Measurements from ENCODE around the gene FAM118A.
"Not testable (repeated sequence)": the region's sequence is repeated elsewhere in the genome, so short reads cannot be mapped to it uniquely, and the experiment has no call there.

FAM118A gene

DNA sequence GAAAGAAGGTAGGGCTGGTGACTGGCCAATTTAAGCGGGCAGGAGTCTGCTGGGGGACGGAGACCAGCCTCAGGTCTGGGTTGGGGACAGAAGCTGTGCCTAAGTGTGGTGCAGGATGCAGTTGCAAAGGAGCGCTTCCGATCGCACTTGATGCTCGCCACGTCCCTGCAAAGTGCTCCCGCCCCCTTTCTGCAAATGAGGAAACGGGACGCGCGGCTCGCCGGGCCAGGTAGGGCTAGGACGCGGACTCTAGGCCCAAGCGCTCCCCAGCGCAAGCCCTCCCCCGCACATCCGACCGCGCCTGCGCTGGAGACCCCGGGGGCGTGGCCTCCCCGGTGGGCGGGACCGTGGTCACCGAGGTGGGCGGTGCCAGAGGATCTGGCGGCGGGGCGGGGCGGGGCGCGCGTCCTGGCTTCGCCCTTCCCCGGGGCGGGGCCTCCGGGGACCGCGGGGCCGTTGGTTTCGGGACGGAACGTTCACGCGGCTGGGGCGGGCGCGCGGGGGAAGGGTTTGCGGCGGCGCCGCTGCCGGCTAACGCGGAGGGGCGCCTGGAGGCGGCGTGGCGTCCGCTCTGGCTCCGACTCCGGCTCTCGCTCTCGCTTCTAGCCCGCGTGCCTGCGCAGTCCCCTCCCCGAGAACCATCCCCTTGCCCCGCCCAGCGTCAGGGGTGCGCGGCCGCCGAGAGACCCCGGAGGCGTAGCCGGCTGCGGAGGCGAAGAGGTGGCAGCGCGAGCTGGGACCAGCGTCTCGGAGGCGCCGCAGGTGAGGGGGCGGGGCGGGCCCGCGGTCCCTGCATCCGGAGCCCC lies at the start of gene FAM118A:
TSS of gene FAM118A (plus strand) at position 513 of the 806 bp plus-strand sequence. CDS start 12,446 bp downstream, outside the sequence.
- peak; percentile 90 for DNase-seq (ENCODE audit: low spot score)

DNA sequence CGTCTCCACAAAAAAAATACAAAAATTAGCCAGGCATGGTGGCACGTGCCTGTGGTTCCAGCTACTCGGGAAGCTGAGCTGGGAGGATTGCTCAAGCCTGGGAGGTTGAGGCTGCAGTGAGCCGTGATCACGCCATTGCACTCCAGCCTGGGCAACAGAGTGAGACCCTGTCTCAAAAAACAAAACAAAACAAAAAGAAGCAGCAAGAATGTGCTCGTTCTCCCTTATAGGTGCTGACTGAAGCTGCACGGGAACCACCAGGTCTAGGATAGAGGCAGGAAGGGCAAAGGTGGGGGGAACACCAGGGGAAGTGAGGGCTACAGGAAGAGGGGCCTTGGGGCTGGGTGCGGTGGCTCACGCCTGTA lies 49.4 kb upstream of the FAM118A start:
- DNase-seq (ENCODE audit: low spot score): not testable (repeated sequence)

DNA sequence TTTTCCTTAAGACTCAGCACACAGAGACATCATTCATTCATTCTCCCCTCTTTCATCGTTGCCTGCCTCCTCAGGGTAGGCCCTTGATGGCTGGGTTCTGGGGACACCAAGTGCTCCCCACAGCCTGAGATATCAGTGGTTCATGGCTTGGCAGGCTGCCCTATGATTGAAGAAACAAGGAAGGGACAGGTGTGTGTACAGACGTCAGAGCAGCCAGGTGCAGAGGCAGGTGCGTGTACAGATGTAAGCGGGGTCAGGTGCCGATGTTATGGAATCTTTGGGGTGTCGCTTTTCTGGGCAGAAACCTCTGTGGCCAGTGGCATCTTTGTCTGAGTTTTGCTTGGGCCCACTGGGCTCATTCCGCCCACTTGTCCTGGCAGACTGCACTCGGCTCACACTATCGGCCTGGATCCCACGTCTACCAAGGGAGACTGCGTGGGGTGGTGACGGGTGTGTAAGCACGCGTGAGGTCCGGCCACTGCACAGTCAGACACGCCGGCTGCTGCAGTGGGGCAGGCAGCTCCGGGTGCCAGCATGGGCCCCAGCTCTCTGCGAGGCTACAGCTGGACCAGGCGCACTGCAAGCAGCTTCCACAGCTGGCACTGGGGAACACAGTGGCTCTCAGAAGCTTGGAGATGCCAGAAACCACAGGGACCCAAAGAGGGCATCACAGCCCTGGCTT lies 48.2 kb upstream of the FAM118A start:
- DNase-seq (ENCODE audit: low spot score): no peak

DNA sequence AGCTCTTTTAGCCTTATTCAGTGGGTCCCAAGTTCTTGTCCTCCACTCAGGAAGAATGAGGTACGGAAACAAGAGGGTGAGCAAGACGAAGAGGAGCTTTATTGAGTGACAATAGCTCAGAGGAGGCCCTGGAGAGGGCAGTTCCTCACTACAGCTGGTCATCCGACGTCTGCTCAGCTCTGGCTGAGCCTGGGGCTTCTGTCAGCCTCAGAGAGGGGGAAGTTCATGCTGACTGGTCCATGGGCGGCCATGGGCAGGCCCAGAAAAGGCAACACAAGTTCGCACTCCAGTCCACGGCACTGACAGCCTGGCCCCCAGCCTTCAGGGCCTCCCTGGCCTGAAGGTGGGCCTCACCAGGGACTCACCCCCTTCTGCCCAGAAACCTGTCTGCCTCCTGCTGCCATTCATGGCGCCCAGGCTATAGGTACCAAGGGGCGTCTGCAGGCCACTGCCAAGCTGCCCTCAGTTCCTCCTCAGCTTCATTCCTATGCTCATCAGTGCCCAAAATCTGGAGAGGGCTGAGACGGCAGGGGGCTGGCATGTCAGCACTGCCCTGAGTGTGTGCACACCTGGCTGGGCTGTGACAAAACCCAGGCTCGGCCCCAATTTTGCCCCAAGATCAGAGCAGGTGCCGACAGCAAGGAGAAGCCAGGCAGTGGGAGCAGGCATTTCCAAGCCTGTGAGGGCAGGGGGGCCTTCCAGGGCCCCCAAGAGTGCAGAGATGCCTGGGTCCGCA lies 47.4 kb upstream of the FAM118A start:
- DNase-seq (ENCODE audit: low spot score): no peak

DNA sequence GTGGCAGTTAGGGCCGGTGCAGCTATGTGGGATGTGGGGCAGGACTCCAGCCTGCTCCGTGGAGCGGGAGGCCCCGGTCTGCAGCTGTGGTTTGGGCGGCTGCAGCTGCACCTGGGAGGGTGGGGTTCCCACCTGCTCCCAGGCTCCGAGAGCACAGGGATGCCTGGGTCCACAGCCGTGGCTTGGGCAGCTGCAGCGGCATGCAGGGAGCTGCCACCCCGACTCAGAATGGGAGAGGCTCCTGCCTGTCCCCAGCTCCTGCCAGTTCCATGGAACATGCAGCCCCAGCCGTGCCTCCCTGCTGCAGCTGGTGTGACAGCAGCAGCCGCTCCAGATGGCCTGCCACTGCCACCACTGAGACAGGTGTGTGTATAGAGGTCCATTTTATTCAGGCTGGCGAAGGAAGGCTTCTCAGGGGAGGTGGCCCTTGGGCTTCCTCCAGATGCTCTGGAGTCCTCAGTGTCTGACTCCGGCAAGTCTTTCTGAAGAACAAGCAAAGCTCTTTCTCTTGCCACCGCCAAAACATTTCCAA lies 46.7 kb upstream of the FAM118A start:
- no peak for DNase-seq (ENCODE audit: low spot score)

DNA sequence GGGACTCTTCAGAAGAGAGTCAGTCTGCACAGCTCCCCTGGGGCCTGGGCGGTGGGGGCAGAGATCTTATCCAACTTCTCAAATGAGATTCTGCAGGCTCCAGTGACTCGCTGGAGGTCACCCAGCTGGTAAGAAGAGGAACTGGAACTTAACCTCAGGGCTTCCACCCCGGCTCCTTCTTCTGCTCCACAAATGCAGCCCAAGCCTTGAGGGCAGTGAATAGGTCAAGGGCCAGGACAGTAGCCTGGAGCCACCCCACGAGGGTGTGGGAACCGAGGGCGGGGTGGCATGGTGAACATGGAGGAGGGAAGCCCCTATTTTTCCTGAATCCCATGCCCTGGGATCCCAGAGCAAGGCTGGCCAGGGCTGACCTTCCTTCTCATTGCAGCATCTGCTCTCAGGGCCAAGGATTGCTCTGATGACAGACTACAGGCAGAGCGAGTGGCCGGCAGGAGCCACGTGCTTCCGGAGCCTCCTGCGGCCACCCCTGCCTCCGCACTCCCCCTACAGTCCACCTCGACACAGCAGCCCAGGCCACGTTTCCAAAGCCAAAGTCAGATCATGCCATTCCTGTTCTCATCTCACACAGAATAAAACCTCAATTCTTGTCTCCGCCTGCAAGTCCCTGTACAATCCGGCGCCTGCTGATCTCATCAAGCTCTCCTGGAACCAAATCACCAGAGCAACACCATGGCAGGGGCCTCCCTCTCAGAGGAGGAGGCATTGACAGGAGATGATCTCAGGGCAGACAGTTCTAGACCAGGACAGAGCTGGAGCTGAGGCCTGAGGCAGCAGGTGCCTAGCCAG lies 46.1 kb upstream of the FAM118A start:
- peak; percentile 96 for DNase-seq (ENCODE audit: low spot score)

DNA sequence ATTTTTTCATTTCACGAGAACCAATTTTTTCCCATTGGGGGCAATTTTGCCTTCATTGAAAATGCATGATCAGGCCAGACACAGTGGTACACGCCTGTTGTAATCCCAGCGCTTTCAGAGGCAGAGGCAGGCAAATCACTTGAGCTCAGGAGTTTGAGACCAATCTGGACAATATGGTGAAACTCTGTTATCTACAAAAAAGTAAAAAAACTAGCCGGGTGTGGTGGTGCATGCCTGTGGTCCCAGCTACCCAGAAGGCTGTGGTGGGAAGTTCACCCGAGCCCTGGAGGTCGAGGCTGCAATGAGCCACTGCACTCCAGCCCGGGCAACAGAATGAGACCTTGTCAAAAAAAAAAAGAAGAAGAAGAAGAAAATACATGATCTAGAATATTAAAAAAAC lies 44.2 kb upstream of the FAM118A start:
- no peak for DNase-seq (ENCODE audit: low spot score)

DNA sequence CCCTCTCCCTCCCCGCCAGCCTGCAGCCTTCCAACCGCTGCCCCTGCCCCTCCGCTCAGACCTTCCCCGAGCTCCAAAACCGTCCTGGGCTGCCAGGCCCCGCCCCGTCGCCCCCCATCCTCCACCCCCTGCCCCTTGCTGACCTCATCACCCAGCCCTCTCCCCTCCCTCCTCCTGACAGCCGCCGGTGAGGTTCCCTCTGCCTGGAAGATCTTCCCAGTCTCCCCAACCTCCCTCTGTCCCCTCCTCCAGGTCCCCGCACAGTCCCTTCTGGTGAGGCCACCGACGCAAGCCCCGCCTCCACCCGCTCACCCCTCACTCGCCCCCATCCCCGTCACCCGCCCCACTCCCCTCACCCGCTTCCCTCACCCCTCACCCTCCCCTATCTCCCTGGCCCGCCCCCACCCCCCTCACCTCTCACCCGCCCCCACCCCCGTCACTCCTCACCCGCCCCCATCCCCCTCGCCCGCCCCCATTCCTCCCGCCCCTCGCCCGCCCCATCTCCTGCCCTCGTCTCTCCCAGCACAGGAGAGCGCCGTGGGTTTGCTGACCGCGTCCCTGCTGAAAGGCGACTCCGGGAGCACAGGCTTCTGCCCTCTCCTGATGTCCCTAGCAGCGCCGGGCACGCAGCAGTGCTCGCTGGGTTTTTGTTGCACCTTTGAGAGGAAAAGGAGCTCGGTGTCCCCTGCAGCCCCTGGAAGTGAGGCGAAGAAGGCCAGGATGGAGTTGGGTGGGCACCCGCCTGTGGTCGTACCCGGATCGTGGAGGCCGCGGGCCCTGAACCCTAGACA lies 41.4 kb upstream of the FAM118A start:
- DNase-seq (ENCODE audit: low spot score): no peak

DNA sequence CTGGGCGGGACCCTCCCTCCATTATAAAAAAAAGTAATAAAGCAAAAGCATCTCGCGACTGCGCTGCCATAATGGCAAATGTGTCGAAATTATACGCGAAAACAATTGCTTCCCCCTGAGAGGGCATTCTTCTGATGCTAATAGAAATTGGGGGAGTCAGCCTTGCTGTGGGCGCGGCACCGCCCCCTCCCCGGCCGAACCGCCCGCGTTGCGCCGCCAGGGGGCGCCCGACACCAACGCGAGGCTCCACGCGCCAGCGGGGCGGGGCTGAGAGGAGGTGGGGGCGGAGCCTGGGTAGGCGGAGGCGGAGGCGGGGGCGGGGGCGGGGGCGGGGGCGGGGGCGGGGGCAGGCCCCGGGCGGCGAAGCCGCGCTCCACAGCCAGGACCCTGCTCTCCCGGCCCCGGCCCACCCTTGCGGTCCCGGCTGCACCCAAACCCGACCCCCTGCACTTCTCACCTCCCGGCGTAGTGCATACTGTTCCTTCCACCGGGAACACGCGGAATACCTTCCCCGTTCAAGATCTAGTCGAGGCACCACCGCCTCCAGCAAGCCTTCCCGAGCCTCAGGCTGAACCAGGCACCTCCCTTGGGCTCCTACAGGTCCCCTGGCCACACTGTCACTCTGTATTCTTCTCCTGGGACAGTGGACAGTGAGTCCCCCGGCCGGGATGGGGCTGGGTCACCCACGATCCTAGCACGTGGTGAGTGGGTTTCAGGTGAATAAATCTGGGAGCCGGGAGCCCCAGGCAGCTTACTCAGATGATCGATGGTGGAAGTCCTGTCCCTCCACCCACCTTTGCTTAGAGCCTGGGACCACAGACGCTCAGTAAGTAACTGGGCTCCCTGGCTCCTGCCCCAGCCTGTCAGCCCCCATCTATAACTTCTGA lies 40.5 kb upstream of the FAM118A start:
- DNase-seq (ENCODE audit: low spot score): peak; percentile 76

DNA sequence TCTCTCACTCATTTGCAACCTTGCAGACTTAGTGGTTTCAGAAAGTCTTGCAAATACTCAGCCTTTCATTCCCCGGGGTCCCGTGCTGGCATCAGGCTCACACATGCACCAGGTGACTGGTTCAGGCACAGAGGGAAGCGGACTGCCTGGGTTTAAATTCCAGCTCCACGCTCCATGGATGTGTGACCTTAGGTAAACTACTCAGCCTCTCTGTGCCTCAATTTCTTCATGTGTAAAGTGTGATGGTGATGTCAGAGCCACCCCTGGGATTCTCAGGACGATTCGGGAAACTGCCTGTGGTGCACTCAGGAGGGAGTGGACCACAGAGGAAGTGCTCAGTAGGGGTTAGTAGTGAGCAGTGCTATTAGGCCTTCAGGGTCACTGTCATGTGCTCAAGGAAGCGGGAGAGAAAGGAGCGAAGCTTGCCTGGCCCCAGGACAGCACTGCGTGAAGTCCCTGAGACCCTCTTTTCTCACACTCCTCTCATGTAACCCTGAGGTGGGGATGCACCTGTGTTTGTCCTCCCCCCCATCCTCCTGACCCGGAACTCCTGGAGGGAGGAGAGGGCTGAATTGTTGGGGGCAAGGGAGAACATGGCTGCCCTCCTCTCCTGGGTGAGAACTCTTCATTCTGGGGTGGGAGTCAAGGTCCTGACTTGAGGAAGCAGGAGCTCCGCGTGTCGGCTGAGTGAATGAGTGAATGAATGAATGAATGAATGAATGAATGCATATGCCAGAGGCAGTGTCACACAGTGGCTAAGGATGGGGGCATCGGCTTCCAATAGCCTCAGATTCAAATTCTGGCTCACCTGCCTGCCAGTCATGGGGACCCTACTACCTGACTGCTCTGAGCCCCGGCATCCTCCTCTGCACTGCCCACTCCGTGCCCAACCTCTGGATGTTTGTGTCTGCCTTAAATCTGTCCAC lies 39.4 kb upstream of the FAM118A start:
- DNase-seq (ENCODE audit: low spot score): no peak

DNA sequence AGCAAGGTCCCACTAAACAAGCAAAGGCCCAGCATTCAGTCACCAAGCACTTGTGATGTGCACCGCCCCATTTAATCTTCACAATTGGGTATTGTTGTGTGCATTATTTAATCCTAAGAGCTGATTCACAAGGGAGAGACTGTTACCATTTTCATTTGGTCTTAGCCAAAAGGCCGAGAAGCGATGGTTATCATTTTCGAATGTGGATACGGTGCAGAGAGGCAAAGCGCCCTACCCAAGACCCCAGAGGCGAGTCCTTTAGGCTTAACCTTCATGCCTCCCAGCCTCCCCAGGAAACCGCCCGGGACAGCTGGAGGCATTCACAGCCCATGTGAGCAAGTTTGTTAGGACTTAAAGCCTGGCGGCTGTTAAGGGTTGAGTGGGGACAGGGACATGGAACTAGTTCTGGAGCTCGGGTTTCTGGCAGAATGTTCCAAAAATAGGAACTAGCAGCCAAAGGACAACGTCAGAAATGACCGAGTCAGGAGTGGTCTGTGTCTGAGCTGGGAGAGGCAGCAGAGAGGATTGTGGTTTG lies 38.0 kb upstream of the FAM118A start:
- DNase-seq (ENCODE audit: low spot score): no peak

DNA sequence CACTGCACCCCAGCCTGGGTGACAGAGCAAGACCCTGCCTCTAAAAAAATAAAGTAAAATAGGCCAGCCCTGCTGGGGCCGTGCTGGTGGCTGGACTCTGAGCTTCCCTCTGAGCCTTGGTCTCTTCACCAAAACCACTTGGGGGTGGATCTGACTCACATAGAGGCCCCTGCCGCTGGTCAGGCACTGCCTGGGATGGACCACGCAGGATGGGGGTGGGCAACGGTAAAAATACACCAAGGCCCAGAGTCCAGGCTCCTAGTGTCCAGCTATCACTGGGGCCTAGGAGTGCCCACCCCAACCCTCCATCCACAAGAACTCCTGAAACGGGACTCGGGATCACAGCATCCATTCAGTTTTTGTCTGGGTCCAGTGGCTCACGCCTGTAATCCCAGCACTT lies 37.2 kb upstream of the FAM118A start:
- DNase-seq (ENCODE audit: low spot score): no peak

DNA sequence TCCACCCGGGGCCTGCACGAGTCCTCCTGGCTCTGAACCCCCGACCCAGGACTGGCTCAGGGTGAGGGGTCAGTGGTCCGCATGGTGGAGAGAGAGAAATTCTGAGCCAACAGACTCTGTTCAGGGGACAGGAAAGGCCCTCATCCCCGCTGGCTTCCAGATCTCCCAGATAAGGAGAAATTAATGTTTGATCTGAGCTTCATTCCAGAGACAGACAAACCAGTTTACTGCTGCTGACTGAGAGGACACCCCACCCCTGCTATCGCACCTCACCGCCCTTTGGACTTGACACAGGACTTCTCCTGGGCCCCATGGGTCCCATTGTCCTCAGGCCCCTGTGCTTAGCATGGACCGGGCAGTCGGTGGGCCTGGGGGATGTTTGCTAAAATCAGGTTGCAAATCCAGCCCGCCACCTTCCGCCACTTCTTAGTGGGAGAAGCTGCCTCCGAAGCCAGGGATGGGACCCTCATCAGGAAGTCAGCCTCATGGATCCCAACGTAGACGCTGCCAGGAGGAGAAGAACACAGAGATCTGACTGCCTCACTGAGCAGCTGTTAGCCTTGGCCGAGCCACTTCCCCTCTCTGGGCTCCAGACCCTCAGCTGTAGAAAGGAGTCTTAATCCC lies 36.2 kb upstream of the FAM118A start:
- no peak for DNase-seq (ENCODE audit: low spot score)

DNA sequence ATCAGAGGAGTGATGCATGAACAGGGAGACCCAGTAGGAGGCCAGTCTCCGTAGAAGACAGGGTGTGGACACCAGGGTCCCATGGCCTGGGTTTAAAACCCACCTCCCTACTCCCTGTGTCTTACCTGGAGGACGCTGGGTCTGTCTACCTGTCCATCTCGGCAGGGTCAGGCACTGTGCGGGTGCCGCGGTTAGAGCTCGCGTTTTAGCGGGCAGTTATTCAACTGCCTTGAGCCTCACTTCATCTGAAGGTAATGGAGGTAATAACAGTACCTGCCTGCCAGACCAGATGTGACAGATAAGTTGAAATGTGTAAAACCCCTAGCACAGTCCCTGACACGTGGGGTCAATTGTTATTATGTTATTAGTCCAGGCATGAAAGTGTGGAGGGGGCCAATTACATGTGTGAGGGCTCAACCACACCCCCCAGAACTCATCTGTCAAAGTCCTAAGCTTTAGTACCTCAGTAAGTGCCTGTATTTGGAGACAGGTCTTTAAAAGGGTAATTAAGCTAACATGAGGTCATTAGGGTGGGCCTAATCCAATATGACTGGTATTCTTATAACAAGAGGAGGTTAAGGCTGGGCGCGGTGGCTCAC lies 33.1 kb upstream of the FAM118A start:
- no peak for DNase-seq (ENCODE audit: low spot score)

DNA sequence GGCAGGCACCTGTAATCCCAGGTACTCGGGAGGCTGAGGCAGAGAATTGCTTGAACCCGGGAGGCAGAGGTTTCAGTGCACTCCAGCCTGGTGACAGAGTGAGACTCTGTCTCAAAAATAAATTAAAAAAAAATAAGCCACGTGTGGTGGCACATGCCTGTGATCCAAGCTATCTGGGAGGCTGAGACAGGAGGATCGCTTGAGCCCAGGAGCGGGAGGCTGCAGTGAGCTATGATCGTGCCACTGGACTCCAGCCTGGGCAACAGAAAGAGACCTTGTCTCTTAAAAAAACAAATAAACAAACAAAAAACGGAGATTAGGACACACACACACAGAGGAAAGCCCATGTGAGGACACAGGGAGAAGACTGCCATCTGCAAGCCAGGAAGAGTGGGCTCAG lies 32.0 kb upstream of the FAM118A start:
- DNase-seq (ENCODE audit: low spot score): not testable (repeated sequence)

DNA sequence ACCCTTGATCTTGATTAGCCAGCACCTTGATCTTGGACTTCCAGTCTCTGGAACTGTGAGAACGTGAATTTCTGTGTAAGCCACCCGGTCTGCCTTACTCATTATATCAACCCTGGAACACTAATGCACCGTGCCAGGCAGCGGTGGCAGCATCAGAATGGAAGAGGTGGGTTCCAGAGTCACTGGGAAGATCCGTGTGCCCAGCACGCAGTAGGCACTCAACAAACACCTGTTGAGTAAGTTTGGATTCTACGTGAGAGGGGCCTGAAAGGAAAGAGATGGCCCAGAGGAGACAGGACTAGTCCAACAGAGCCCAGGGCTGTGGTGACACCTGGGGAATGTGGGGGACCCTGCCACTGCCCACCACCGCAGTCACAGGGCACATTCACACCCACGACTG lies 31.6 kb upstream of the FAM118A start:
- no peak for DNase-seq (ENCODE audit: low spot score)

DNA sequence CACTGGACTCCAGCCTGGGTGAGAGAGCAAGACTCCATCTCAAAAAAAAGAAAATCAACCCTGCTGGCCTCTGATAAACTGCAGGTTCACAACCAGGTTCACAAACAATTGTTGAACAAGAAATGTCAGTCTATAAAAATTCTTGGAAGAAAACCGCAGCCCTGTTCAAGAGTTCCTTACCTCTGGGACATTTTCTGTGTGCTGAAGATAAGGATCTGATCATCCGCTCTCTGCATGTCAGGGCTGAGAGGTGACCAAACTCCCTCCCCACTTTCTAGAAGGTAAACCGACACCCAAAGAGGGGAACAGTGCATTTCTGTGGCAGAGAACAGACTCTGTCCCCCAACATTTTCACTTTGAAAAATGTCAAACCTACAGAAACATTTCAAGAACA lies 29.1 kb upstream of the FAM118A start:
- no peak for DNase-seq (ENCODE audit: low spot score)

DNA sequence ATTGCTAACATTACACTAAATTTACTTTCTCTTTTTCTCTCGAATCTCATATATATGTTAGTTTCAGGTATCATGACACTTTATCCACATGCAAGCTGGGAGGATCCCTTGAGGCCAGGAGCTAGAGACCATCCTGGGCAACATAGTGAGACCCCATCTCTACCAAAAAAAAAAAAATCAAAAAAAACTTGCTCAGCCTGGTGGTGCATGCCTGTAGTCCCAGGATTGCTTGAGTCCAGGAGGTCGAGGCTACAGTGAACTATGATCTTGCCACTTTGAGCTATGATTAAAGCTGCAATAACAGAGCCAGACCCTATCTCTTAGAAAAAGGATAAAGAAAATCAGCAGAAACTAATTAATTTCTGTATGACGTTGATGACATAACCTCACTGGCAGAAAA lies 28.7 kb upstream of the FAM118A start:
- no peak for DNase-seq (ENCODE audit: low spot score)

Measured in hepatic stellate cell (primary cell).